ENCODE results near the gene HSD17B4.

HSD17B4 gene

GRCh38 chr5:119582987-119583386 is 130.7 kb downstream of the HSD17B4 start:
- Mint-ChIP-seq H3K36me3 (ENCODE audit: low read depth) (no peaks in the 10 kb centered on the region), H3K9me3 (no peaks in the 10 kb centered on the region), H3K27me3 (ENCODE audit: low read depth, poor library complexity) (peaks cover 3% of the 10 kb centered on the region), H3K4me3 (no peak overlapping the region), H3K27ac (no peak overlapping the region), H3K4me1 (peaks cover 19% of the 10 kb centered on the region)
- TF ChIP-seq CTCF (IDR thresholded peaks at IDR 0.05), result no peak
- DNase-seq, result no peak

GRCh38 chr5:119583684-119584083 is 131.4 kb downstream of the HSD17B4 start:
- Mint-ChIP-seq H3K36me3 (ENCODE audit: low read depth) (no peaks in the 10 kb centered on the region), H3K4me1 (peaks cover 19% of the 10 kb centered on the region), H3K9me3 (no peaks in the 10 kb centered on the region), H3K27me3 (ENCODE audit: low read depth, poor library complexity) (peaks cover 3% of the 10 kb centered on the region), H3K27ac (no peak overlapping the region), H3K4me3 (no peak overlapping the region)
- DNase-seq, result no peak
- TF ChIP-seq CTCF (IDR thresholded peaks at IDR 0.05), result no peak

Measured in nephron progenitor cell (in vitro differentiated cells).